Measurements from ENCODE around the gene HEXIM2.

DNA sequence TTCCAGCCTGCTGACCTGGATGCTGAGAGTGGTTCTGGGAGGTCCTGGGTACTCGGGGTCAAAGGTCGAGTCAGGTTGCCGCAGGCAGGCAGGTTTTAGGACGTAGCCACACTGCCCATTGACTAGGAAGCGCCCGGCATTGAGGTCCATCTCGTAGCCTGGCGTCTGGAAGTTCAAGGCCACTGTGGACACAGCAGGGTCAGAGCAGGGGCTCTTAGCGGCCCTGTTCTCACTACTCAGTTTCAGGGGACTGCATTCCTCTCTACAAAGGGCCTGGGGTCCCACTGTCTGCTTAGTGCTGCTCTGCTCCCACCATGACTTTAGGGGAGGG lies 48.3 kb upstream of the HEXIM2 start:
- TF ChIP-seq EZH2 (IDR thresholded peaks at IDR 0.05; ENCODE audit: low read length): no peak
- TF ChIP-seq, protein P1, sequence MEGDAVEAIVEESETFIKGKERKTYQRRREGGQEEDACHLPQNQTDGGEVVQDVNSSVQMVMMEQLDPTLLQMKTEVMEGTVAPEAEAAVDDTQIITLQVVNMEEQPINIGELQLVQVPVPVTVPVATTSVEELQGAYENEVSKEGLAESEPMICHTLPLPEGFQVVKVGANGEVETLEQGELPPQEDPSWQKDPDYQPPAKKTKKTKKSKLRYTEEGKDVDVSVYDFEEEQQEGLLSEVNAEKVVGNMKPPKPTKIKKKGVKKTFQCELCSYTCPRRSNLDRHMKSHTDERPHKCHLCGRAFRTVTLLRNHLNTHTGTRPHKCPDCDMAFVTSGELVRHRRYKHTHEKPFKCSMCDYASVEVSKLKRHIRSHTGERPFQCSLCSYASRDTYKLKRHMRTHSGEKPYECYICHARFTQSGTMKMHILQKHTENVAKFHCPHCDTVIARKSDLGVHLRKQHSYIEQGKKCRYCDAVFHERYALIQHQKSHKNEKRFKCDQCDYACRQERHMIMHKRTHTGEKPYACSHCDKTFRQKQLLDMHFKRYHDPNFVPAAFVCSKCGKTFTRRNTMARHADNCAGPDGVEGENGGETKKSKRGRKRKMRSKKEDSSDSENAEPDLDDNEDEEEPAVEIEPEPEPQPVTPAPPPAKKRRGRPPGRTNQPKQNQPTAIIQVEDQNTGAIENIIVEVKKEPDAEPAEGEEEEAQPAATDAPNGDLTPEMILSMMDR (optimal IDR thresholded peaks at IDR 0.05 in 1 of 3, IDR thresholded peaks at IDR 0.05 in 1 of 3, conservative IDR thresholded peaks at IDR 0.05 in 1 of 3; ENCODE audit: extremely low read depth in 1 of 3, insufficient read depth in 2 of 3, low read length in 3 of 3): no peak
